LNCAP (cell line): ENCODE data around the gene UNC13B.

Experiments used
- TF ChIP-seq, protein P1 (sequence below): fragments of 450-650 bp; IDR thresholded peaks from 2 replicates; pipeline ENCODE4 v1.5.1; 2017; ENCODE audit warnings: mild to moderate bottlenecking

UNC13B gene

GRCh38 chr9:35203528-35203927 is 41.7 kb downstream of the UNC13B start:
- TF ChIP-seq, protein P1, sequence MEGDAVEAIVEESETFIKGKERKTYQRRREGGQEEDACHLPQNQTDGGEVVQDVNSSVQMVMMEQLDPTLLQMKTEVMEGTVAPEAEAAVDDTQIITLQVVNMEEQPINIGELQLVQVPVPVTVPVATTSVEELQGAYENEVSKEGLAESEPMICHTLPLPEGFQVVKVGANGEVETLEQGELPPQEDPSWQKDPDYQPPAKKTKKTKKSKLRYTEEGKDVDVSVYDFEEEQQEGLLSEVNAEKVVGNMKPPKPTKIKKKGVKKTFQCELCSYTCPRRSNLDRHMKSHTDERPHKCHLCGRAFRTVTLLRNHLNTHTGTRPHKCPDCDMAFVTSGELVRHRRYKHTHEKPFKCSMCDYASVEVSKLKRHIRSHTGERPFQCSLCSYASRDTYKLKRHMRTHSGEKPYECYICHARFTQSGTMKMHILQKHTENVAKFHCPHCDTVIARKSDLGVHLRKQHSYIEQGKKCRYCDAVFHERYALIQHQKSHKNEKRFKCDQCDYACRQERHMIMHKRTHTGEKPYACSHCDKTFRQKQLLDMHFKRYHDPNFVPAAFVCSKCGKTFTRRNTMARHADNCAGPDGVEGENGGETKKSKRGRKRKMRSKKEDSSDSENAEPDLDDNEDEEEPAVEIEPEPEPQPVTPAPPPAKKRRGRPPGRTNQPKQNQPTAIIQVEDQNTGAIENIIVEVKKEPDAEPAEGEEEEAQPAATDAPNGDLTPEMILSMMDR: no peak

DNA sequence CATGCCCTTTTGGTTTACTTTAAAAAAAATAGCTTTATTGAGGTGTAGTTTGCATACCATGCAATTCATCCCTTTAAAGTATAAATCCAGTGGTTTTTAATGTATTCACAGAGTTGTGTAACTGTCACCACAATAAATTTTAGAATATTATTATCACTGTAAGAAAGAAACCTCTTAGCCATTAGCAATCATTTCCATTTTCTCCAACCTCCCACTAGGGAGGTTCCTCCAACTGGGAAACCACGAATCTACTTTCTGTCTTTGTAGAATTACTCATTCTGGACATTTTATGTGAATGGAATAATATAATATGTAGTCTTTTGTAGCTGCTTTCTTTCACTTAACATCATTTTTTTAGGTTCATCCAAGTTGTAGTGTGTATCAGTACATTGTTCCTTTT is 43.5 kb downstream of the UNC13B start:
- TF ChIP-seq, protein P1: no peak

GRCh38 chr9:35211854-35212253 is 50.0 kb downstream of the UNC13B start:
- TF ChIP-seq, protein P1: no peak

GRCh38 chr9:35220659-35221338 is 59.0 kb downstream of the UNC13B start:
- TF ChIP-seq, protein P1: no peak

GRCh38 chr9:35225677-35226076 is 63.9 kb downstream of the UNC13B start:
- TF ChIP-seq, protein P1: no peak

DNA sequence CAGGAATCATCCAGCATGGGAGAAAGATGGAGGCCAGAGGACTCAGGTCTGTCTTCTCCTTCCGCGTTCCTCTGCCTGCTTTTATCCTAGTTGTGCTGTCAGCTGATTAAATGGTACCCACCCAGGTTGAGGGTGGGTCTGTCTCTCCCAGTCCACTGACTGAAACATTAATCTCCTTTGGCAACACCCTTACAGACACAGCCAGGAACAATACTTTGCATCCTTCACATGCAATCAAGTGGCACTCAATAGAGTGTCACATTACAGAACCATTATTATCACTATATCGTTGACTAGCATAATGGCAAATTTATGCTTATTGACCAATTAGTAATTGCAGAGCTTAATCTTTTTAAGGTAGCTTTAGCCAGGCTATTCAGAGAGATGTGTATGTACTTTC is 64.8 kb downstream of the UNC13B start:
- TF ChIP-seq, protein P1: no peak

GRCh38 chr9:35227284-35227683 is 65.5 kb downstream of the UNC13B start:
- TF ChIP-seq, protein P1: no peak
